ENCODE measurements around the gene HOXD9.

DNA sequence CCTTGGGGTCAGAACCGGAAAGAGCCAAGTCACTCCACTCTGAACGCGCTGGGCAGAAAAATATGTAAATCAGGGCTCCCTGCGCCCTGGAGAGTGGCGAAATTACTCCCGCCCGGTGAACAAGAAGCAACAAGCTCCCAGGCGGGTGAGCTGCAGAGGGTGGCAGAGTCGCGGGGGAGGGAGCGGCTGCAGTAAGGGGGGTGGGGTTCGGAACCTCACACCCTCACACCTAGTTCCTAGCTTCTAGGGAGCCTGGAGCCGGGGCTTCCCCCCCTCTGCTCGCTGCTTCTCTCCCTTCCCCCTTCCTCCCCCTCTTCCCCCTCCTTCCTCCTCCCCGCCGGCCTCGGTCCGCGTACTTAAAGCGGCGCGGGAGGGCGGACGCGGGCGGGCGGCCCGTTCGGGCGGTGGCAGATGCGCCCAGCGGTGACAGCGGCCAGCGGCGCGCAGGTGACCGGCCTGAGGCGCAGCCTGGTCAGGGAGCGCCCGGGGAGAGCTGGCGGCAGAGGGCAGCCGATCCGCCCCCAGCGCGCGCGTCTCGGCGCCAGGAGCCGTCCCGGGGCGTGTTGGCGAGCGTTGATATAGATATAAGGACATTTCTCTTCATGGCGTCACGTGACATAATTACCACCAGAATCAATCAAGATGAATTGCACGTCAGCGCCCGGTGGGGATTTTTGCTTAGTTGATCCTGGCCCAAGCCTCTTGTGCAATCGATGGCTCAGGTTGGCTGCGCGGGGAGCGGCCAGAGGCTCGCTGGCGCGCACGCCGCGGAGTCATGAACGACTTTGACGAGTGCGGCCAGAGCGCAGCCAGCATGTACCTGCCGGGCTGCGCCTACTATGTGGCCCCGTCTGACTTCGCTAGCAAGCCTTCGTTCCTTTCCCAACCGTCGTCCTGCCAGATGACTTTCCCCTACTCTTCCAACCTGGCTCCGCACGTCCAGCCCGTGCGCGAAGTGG lies 15.7 kb upstream of the HOXD9 start, which contains the start of gene HOXD11:
- TF ChIP-seq, protein P1, sequence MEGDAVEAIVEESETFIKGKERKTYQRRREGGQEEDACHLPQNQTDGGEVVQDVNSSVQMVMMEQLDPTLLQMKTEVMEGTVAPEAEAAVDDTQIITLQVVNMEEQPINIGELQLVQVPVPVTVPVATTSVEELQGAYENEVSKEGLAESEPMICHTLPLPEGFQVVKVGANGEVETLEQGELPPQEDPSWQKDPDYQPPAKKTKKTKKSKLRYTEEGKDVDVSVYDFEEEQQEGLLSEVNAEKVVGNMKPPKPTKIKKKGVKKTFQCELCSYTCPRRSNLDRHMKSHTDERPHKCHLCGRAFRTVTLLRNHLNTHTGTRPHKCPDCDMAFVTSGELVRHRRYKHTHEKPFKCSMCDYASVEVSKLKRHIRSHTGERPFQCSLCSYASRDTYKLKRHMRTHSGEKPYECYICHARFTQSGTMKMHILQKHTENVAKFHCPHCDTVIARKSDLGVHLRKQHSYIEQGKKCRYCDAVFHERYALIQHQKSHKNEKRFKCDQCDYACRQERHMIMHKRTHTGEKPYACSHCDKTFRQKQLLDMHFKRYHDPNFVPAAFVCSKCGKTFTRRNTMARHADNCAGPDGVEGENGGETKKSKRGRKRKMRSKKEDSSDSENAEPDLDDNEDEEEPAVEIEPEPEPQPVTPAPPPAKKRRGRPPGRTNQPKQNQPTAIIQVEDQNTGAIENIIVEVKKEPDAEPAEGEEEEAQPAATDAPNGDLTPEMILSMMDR (IDR thresholded peaks at IDR 0.05) = no peak
- TF ChIP-seq POLR2A (IDR thresholded peaks at IDR 0.05) = no peak

Data from testis (tissue), 2 donors.